Lower lobe of right lung (tissue), 2 donors: ENCODE results near the gene ADORA3. TPM values are rescaled to one million over a fixed set of nuclear protein-coding genes. Genes with fewer than 3 reads are reported as not detected.

ENCODE experiments used
- ATAC-seq, 2 donors: fragments of 200-7000 bp; cut with Tn5 transposase; one replicate each; pipeline ENCODE4 v1.9.1; 2020 to 2022; ENCODE audit warnings: mild to moderate bottlenecking in 2 of 2, moderate library complexity in 2 of 2
- DNase-seq: peaks from one replicate; pipeline ENCODE4 v3.0.0-alpha.2; 2020
- H3K27ac ChIP-seq: fragments of 200-600 bp; one replicate; pipeline ENCODE4 v1.8.0; 2022
- H3K27me3 ChIP-seq: fragments of 200-600 bp; one replicate; pipeline ENCODE4 v1.8.0; 2022; ENCODE audit warnings: low read depth
- H3K36me3 ChIP-seq: fragments of 200-600 bp; one replicate; pipeline ENCODE4 v1.8.0; 2022; ENCODE audit warnings: mild to moderate bottlenecking
- H3K4me1 ChIP-seq: fragments of 200-600 bp; one replicate; pipeline ENCODE4 v1.8.0; 2022
- H3K4me3 ChIP-seq: fragments of 200-600 bp; one replicate; pipeline ENCODE4 v1.8.0; 2022; ENCODE audit warnings: mild to moderate bottlenecking
- H3K9me3 ChIP-seq: fragments of 200-600 bp; one replicate; pipeline ENCODE4 v1.8.0; 2022
- CTCF ChIP-seq: fragments of 200-600 bp; IDR thresholded peaks from one replicate; pipeline ENCODE4 v1.8.0; 2022; ENCODE audit warnings: antibody characterized with exemption, mild to moderate bottlenecking
- intact Hi-C: fragments of 100-400 bp; cut with DNase I; formaldehyde crosslinking; loops from one replicate; pipeline ENCODE4 v1.11.0; 2022
- total RNA-seq: library from RNA; stranded (reverse); fragmentation: NEBNext Ultra II Directional; extraction: Animal tissue kit (Norgen Biotek cat#: 25700); gene quantifications from one replicate; pipeline ENCODE4 v1.2.1, GENCODE V29; 2021
- donor health status: DM: no; HTN: yes; CAD: no; lungs with severe emphysema.

Gene ADORA3
- total RNA-seq, 1 donor from 2014 or later, result 10.3 TPM

- DNase-seq (no peak), ATAC-seq (peak; percentile 68 to 89)
- no peaks in the 10 kb centered on the region for H3K4me1 ChIP-seq
- no peak for TF ChIP-seq CTCF
- no peaks in the 10 kb centered on the region for H3K36me3 ChIP-seq
- no peak overlapping the region for H3K27ac ChIP-seq
- no peaks in the 10 kb centered on the region for H3K27me3 ChIP-seq
- no peaks in the 10 kb centered on the region for H3K9me3 ChIP-seq
- intact Hi-C loops, result no loop called here
- no peak overlapping the region for H3K4me3 ChIP-seq
These were observed 38.3 kb upstream of the ADORA3 start for GRCh38 chr1:111541721-111542120.

- H3K27ac ChIP-seq, result no peak overlapping the region
These were observed 37.5 kb upstream of the ADORA3 start for GRCh38 chr1:111540928-111541327.

GRCh38 chr1:111538343-111539025, 35.1 kb upstream of the ADORA3 start:
- no peaks in the 10 kb centered on the region for H3K36me3 ChIP-seq
- no peak overlapping the region for H3K27ac ChIP-seq
- H3K9me3 ChIP-seq, result no peaks in the 10 kb centered on the region
- no peak for TF ChIP-seq CTCF
- H3K4me1 ChIP-seq, result no peaks in the 10 kb centered on the region
- DNase-seq (no peak), ATAC-seq (no peak)
- intact Hi-C loops, result no loop called here
- no peak overlapping the region for H3K4me3 ChIP-seq
- no peaks in the 10 kb centered on the region for H3K27me3 ChIP-seq

More at GRCh38 chr1:111540928-111541327, 37.5 kb upstream of the ADORA3 start:
- no peak overlapping the region for H3K4me3 ChIP-seq
- H3K36me3 ChIP-seq, result no peaks in the 10 kb centered on the region
- no peaks in the 10 kb centered on the region for H3K27me3 ChIP-seq
- DNase-seq (no peak), ATAC-seq (no peak)
- intact Hi-C loops, result no loop called here
- no peak for TF ChIP-seq CTCF
- H3K4me1 ChIP-seq, result no peaks in the 10 kb centered on the region
- no peaks in the 10 kb centered on the region for H3K9me3 ChIP-seq

GRCh38 chr1:111535256-111536191, 32.1 kb upstream of the ADORA3 start:
- Histone ChIP-seq H3K27me3 (no peaks in the 10 kb centered on the region), H3K4me1 (no peaks in the 10 kb centered on the region), H3K9me3 (no peaks in the 10 kb centered on the region), H3K36me3 (no peaks in the 10 kb centered on the region), H3K4me3 (no peak overlapping the region), H3K27ac (peak overlapping the region; percentile 42)
- intact Hi-C loops, result no loop called here
- no peak for DNase-seq
- TF ChIP-seq CTCF, result no peak
- ATAC-seq, result peak in 1 of 2 donors; percentile 32

- intact Hi-C loops, result no loop called here
- ATAC-seq, result no peak
- no peak overlapping the region for H3K27ac ChIP-seq
- DNase-seq, result no peak
- TF ChIP-seq CTCF, result no peak
- H3K4me1 ChIP-seq, result peaks cover 25% of the 10 kb centered on the region
- H3K27me3 ChIP-seq, result no peaks in the 10 kb centered on the region
- H3K9me3 ChIP-seq, result no peaks in the 10 kb centered on the region
- H3K4me3 ChIP-seq, result no peak overlapping the region
- no peaks in the 10 kb centered on the region for H3K36me3 ChIP-seq
These were observed 16.6 kb upstream of the ADORA3 start for GRCh38 chr1:111520053-111520452.
